ENCODE measurements around the gene B3GNT2.
"Not testable (repeated sequence)": the region's sequence is repeated elsewhere in the genome, so short reads cannot be mapped to it uniquely, and the experiment has no call there.

DNA sequence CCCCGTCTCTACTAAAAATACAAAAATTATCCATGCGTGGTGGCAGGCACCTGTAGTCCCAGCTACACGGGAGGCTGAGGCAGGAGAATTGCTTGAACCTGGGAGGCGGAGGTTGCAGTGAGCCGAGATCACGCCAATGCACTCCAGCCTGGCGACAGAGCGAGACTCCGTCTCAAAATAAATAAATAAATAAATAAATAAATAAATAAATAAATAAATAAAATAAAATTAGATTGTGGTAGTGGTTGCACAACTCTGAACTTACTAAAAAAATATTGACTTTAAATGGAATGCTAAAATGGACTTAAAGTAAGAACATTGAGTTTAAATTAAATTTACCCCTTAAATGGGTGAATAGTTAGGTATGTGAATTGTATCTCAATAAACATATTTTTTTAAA is 35.2 kb upstream of the B3GNT2 start:
- TF ChIP-seq, protein P1, sequence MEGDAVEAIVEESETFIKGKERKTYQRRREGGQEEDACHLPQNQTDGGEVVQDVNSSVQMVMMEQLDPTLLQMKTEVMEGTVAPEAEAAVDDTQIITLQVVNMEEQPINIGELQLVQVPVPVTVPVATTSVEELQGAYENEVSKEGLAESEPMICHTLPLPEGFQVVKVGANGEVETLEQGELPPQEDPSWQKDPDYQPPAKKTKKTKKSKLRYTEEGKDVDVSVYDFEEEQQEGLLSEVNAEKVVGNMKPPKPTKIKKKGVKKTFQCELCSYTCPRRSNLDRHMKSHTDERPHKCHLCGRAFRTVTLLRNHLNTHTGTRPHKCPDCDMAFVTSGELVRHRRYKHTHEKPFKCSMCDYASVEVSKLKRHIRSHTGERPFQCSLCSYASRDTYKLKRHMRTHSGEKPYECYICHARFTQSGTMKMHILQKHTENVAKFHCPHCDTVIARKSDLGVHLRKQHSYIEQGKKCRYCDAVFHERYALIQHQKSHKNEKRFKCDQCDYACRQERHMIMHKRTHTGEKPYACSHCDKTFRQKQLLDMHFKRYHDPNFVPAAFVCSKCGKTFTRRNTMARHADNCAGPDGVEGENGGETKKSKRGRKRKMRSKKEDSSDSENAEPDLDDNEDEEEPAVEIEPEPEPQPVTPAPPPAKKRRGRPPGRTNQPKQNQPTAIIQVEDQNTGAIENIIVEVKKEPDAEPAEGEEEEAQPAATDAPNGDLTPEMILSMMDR (IDR thresholded peaks at IDR 0.05; ENCODE audit: borderline replicate concordance, extremely low read depth, low read length, poor library complexity, severe bottlenecking) = not testable (repeated sequence)
- TF ChIP-seq EZH2 (IDR thresholded peaks at IDR 0.05; ENCODE audit: borderline replicate concordance, low read depth, low read length, severe bottlenecking) = not testable (repeated sequence)

Measured in DND-41 (cell line).